HFFc6 (cell line): ENCODE results near the gene G2E3. TPM values are rescaled to one million over a fixed set of nuclear protein-coding genes. Genes with fewer than 3 reads are reported as not detected.

Experiments
- DNase-seq: peaks from one replicate; pipeline ENCODE4 v3.0.0-alpha.2; 2018
- H3K27ac Mint-ChIP-seq: 2 replicates; pipeline ENCODE4 v1.8.0; 2020; ENCODE audit warnings: mild to moderate bottlenecking, mixed read lengths
- H3K27me3 Mint-ChIP-seq: 2 replicates; pipeline ENCODE4 v1.8.0; 2021; ENCODE audit warnings: mild to moderate bottlenecking, moderate library complexity, mixed read lengths; ENCODE audit not compliant: insufficient read depth
- H3K36me3 Mint-ChIP-seq: 2 replicates; pipeline ENCODE4 v1.8.0; 2021; ENCODE audit warnings: low read depth, mixed read lengths
- H3K4me1 Mint-ChIP-seq: 2 replicates; pipeline ENCODE4 v1.8.0; 2020; ENCODE audit warnings: low read depth, mixed read lengths
- H3K4me3 Mint-ChIP-seq: 2 replicates; pipeline ENCODE4 v1.8.0; 2020; ENCODE audit warnings: mild to moderate bottlenecking, moderate library complexity, mixed read lengths
- H3K9me3 Mint-ChIP-seq: 2 replicates; pipeline ENCODE4 v1.8.0; 2020; ENCODE audit warnings: mild to moderate bottlenecking, mixed read lengths
- total RNA-seq, 6 experiments: library from RNA; stranded (reverse); fragmentation: NEBNext Ultra II Directional; extraction: Animal tissue kit (Norgen Biotek cat#: 25700); gene quantifications; 2 replicates in 1 of 6; 3 replicates in 5 of 6; pipeline ENCODE4 v1.2.3, GENCODE V29; 2021
- TF ChIP-seq, protein P1 (sequence below): fragments of 200-600 bp; sonication (generic); IDR thresholded peaks from 2 replicates; pipeline ENCODE4 v1.5.0; 2021; ENCODE audit warnings: antibody characterized with exemption, mild to moderate bottlenecking

G2E3 gene
- total RNA-seq, 6 experiments from 2014 or later = 26.1 to 34.7 (median 27.3) TPM

DNA sequence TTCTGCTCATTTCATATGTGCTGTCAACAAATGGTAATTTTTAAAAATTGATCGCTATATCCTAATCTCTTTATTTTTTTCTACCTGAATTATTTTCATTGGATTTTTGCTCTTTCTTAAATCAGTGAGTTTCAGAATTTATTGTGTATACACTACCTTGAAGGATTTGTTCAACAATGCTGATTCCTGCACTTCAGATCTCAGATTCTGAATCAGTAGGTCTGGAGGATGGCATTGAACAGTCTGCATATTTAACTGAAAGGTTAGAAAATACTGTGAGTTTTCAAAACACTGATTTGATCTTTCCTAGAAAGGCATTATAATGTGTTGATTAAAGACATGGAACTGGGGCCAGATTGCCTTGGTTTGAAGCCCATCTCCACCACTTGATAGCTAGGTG lies 1.6 kb downstream of the G2E3 start:
- peaks cover 34% of the 10 kb centered on the region for H3K36me3 Mint-ChIP-seq
- peaks cover 40% of the 10 kb centered on the region for H3K4me1 Mint-ChIP-seq
- TF ChIP-seq, protein P1, sequence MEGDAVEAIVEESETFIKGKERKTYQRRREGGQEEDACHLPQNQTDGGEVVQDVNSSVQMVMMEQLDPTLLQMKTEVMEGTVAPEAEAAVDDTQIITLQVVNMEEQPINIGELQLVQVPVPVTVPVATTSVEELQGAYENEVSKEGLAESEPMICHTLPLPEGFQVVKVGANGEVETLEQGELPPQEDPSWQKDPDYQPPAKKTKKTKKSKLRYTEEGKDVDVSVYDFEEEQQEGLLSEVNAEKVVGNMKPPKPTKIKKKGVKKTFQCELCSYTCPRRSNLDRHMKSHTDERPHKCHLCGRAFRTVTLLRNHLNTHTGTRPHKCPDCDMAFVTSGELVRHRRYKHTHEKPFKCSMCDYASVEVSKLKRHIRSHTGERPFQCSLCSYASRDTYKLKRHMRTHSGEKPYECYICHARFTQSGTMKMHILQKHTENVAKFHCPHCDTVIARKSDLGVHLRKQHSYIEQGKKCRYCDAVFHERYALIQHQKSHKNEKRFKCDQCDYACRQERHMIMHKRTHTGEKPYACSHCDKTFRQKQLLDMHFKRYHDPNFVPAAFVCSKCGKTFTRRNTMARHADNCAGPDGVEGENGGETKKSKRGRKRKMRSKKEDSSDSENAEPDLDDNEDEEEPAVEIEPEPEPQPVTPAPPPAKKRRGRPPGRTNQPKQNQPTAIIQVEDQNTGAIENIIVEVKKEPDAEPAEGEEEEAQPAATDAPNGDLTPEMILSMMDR = no peak
- H3K27ac Mint-ChIP-seq = peak overlapping the region; percentile 61
- no peaks in the 10 kb centered on the region for H3K27me3 Mint-ChIP-seq
- no peaks in the 10 kb centered on the region for H3K9me3 Mint-ChIP-seq
- DNase-seq = no peak
- H3K4me3 Mint-ChIP-seq = peak overlapping the region; percentile 100

DNA sequence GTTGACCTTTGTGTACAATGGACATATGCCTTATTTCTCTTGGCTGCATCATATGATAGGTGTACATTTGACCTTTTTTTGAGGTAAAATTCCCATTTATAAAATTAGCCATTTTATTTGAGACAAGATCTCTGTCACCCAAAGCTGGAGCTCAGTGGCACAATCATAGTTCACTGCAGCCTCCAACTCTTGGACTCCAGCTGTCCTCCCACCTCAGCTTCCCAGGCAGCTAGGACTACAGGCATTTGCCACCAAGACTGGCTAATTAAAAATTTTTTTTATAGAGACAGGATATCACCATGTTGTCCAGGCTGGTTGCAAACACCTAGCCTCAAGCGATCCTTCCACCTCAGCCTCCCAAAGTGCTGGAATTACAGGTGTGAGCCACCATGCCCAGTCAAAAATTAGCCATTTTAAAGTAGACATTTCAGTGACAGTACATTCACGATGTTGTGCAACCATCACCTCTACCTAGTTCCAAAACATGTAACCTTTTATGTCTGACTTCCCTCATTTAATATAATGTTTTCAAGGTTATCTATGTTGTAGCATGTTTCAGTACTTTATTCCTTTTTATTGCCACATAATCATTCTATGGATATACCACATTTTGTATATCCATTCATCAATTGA lies 5.4 kb downstream of the G2E3 start:
- DNase-seq = no peak
- no peaks in the 10 kb centered on the region; the same call in 1 of the 2 replicates for H3K27me3 Mint-ChIP-seq
- peaks cover 42% of the 10 kb centered on the region for H3K36me3 Mint-ChIP-seq
- no peak overlapping the region for H3K27ac Mint-ChIP-seq
- no peaks in the 10 kb centered on the region for H3K9me3 Mint-ChIP-seq
- H3K4me1 Mint-ChIP-seq = peaks cover 60% of the 10 kb centered on the region
- H3K4me3 Mint-ChIP-seq = no peak overlapping the region
- TF ChIP-seq, protein P1 = no peak

DNA sequence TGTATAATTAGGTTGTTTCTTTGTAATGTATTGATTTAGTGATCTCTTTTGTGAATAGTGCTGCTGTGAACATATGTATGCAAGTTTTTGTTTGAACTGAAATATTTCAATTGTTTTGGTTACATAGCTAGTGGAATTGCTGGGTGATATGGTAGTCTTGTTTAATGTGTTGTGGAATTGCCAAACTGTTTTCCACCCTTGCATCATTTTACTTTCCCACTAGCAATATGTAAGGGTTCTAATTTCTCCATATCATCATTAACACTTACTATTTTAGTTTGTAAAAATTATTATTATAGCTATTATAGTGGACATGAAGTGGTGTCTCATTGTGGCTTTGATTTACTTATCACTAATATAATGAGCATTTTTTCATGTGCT lies 5.9 kb downstream of the G2E3 start:
- Mint-ChIP-seq H3K4me1 (peaks cover 65% of the 10 kb centered on the region), H3K27me3 (no peaks in the 10 kb centered on the region; the same call in 1 of the 2 replicates), H3K36me3 (peaks cover 38% of the 10 kb centered on the region), H3K27ac (no peak overlapping the region), H3K4me3 (no peak overlapping the region), H3K9me3 (no peaks in the 10 kb centered on the region)
- TF ChIP-seq, protein P1 = no peak
- DNase-seq = no peak

DNA sequence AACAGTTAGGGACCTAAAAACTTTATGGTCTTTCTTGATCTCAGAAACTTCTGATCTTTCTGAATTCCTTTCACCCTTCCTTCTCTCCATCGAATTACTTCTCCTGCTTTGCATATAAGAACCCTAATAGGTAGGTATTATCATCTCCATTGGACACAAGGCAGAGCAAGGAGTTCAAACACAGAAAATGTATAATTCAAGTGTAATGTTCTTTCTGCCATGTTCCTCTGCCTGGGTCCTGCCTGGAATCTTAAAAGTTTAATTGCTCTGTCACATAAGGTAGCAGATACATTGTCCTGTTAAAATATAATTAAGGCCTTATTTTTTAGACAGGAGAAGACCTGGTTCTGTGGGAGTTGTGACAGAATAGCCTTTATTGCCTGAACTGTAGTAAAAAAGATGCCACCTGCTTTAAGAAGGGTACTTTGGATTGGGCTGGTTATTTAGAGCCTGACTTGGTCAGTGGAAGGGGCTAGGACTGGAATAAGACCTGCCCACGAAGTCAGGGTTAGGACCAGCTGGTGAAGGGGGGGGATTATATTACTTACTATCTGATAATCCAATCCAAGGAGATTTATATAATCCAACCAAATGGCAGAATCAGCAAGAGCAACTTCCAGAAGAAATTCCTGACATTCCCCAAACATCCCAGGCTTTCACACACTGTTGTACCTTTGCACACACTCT lies 10.4 kb downstream of the G2E3 start:
- TF ChIP-seq, protein P1 = no peak

DNA sequence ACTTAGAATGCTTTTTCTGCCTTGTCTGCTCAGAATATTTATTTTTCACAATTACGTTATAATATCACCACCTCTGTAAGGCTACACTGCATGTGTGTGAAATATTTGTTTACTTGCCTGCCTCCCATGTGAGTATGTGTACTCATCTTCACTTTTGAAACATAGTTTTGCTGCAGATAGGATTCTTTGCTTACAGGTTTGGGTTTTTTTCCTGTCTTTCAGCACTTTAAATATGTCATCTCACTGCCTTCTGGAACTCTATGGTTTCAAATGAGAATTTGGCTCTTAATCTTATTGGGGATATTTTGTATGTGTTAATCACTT lies 10.9 kb downstream of the G2E3 start:
- H3K27me3 Mint-ChIP-seq = no peaks in the 10 kb centered on the region; the same call in 1 of the 2 replicates
- DNase-seq = no peak
- no peaks in the 10 kb centered on the region for H3K9me3 Mint-ChIP-seq
- TF ChIP-seq, protein P1 = no peak
- peaks cover 19% of the 10 kb centered on the region for H3K36me3 Mint-ChIP-seq
- H3K4me1 Mint-ChIP-seq = peaks cover 76% of the 10 kb centered on the region
- peak overlapping the region; percentile 45 for H3K27ac Mint-ChIP-seq
- no peak overlapping the region for H3K4me3 Mint-ChIP-seq

More for the DNA sequence above, 10.4 kb downstream of the G2E3 start:
- H3K4me3 Mint-ChIP-seq = no peak overlapping the region
- H3K4me1 Mint-ChIP-seq = peaks cover 79% of the 10 kb centered on the region
- no peaks in the 10 kb centered on the region for H3K9me3 Mint-ChIP-seq
- H3K36me3 Mint-ChIP-seq = peaks cover 14% of the 10 kb centered on the region
- peak overlapping the region; percentile 46; the same call in 1 of the 2 replicates for H3K27ac Mint-ChIP-seq
- DNase-seq = no peak
- no peaks in the 10 kb centered on the region; the same call in 1 of the 2 replicates for H3K27me3 Mint-ChIP-seq
